ENCODE measurements around the gene RAB33A. TPM values are rescaled to one million over a fixed set of nuclear protein-coding genes. Genes with fewer than 3 reads are reported as not detected.

The RAB33A gene
- total and polyA plus RNA-seq, 2 donors (not counting 3 experiments of a cell fraction or from before 2014, with no cell fraction given), result 0.91 to 1.6 TPM

DNA sequence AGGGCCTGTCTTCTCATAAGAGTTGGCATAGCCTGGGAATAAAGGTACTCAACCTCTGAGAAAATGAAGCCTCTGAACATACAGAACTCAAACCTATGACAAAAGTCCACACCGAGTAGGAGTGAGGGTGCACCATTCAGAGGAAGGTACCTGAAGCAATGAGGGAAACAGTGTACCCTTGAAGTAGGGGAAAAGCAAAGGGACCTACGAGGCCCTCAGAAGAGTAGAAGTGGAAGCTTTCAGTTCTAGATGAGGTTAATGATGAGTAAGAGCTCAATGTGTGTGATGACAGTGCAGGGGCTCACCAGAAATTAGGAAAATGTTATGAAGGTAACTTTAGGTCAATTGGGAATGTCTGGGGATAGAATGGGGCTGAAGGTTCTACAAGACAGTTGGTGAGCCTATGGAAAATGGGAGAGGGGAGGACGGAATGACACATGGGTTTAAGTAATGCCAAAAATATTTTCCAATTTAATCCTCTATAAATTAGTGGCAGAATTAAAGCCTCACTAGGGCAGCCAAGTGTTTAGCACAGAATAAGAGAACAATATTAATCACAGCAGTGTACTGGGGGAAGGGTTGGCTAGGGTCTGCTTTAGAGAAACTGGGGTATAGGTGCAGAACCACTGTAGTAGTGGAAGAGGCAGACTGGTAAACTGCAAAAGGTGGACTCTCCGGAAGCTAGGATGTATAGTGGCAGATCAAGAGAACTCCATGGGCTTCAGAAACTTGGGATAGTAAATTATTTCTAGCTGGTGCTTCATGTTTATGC lies 39.8 kb downstream of the RAB33A start:
- Histone ChIP-seq H3K9ac (replicated peaks; ENCODE audit: extremely low read depth, insufficient read depth, low read length) (no peak overlapping the region), H2AFZ (ENCODE audit: low read depth, low read length) (no peak overlapping the region), H4K20me1 (replicated peaks; ENCODE audit: control insufficient read depth, extremely low read depth, insufficient read depth, low read length) (no peaks in the 10 kb centered on the region), H3K4me2 (ENCODE audit: insufficient read depth, low read length) (no peak overlapping the region), H3K27ac (ENCODE audit: insufficient read depth, low read depth, low read length) (no peak overlapping the region), H3K9me1 (replicated peaks; ENCODE audit: control insufficient read depth, extremely low read depth, insufficient read depth, low read length) (no peaks in the 10 kb centered on the region), H3K4me1 (ENCODE audit: control insufficient read depth, extremely low read depth, insufficient read depth, low read length) (no peaks in the 10 kb centered on the region), H3K79me2 (ENCODE audit: control insufficient read depth, insufficient read depth, low read length) (no peaks in the 10 kb centered on the region), H3K36me3 (ENCODE audit: control insufficient read depth in 2 of 2, extremely low read depth in 1 of 2, insufficient read depth in 2 of 2, low read length in 2 of 2) (peaks cover 0 to 3% of the 10 kb centered on the region in 2 experiments), H3K9me3 (replicated peaks; ENCODE audit: control insufficient read depth, insufficient read depth, low read length) (no peaks in the 10 kb centered on the region), H3K4me3 (replicated peaks in 1 of 3; ENCODE audit: insufficient read depth in 1 of 3, low read depth in 1 of 3, low read length in 3 of 3) (no peak overlapping the region), H3K27me3 (ENCODE audit: control insufficient read depth in 2 of 2, insufficient read depth in 2 of 2, low read length in 2 of 2) (no peaks in the 10 kb centered on the region)
- TF ChIP-seq GATA2 (IDR thresholded peaks at IDR 0.05; ENCODE audit: insufficient read depth, insufficient read length, low read depth, low read length) (no peak), JUN (IDR thresholded peaks at IDR 0.05; ENCODE audit: borderline replicate concordance, insufficient read depth, insufficient read length, low read depth) (no peak), MYC (IDR thresholded peaks at IDR 0.05; ENCODE audit: low read depth, low read length) (no peak), POLR2A (IDR thresholded peaks at IDR 0.05; ENCODE audit: low read depth, low read length) (no peak), CTCF (IDR thresholded peaks at IDR 0.05; ENCODE audit: extremely low read depth in 1 of 2, insufficient read depth in 1 of 2, low read depth in 1 of 2, low read length in 2 of 2) (no peak), MAX (IDR thresholded peaks at IDR 0.05; ENCODE audit: insufficient read depth, insufficient read length) (no peak), POLR2AphosphoS5 (IDR thresholded peaks at IDR 0.05; ENCODE audit: insufficient read depth, low read depth, low read length) (no peak), FOS (IDR thresholded peaks at IDR 0.05; ENCODE audit: borderline replicate concordance, insufficient read depth, low read length) (no peak), EZH2 (IDR thresholded peaks at IDR 0.05; ENCODE audit: borderline replicate concordance, low read depth, low read length, severe bottlenecking) (no peak)
- no peak for DNase-seq (ENCODE audit: low read depth, low spot score)
- no peak for FAIRE-seq
- ChIA-PET CTCF (interaction anchor here (0.9 kb wide), 1 partner anchor 151 kb away, joined by 3 read pairs; no protein-coding TSS in a partner anchor), POLR2A (no interaction called here)
- dilution Hi-C loops (cut with MboI; ENCODE audit: extremely low pct_ligation_motif_present, low sequenced_read_pairs) (no loop called here), intact Hi-C loops (cut with micrococcal nuclease) (no loop called here)
- BruUV-seq (replicated peaks), result no TSS peak
